ENCODE data around the gene ARPC5. TPM values are rescaled to one million over a fixed set of nuclear protein-coding genes. Genes with fewer than 3 reads are reported as not detected.
"Not testable (repeated sequence)": the region's sequence is repeated elsewhere in the genome, so short reads cannot be mapped to it uniquely, and the experiment has no call there.

ARPC5 gene
- total RNA-seq, 4 donors from 2014 or later, result 71.8 to 102 (median 78.7) TPM

DNA sequence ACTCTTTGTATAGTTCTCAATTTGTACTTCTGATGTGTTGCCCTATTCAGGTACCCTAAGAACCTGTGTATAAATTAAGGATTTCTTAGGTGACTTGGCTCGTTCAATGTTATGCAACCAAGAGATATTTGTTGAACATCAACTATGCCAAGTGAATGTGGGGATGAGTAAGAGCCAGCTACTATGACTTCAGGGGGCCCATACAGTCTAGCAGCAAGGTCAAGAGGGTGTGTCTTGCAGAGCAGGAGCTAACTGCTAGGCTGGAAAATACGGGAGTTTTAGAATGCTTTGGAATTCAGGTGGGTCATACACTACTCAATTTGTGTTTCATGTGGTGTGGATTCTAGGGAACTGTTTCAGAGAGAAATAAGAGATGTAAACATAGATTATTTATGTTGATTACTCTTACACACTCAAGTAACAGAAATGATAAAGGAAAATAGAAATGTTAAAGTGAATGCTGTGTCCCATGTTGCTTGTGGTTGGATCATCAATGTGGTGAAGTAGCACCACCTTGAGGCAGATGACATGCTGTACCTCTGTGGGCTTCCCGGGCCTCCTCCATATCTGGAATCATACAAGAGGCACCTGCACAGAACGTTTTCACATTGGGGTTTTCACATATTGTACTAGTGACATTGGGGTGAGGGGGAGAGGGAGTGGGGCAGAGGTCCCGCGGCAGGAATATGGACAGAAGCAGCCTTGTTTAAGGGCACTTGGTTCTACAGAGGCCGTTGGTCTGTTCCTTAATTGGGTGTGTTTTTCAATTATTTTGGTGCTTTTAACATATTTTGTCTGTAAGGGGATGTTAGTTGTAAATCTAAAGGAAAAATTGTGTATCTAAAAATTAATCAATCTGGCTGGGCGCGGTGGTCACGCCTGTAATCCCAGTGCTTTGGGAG lies 12.4 kb downstream of the ARPC5 start:
- H3K27ac ChIP-seq, result peak overlapping the region in 1 of 4 donors; percentile 55
- no peaks in the 10 kb centered on the region for H3K9me3 ChIP-seq
- DNase-seq (ENCODE audit: low spot score in 2 of 2), result peak in 1 of 2 donors; percentile 58
- TF ChIP-seq EP300 (IDR thresholded peaks at IDR 0.05) (peak in 1 of 2 donors; percentile 24), POLR2A (IDR thresholded peaks at IDR 0.05) (no peak)
- TF ChIP-seq, protein P1, sequence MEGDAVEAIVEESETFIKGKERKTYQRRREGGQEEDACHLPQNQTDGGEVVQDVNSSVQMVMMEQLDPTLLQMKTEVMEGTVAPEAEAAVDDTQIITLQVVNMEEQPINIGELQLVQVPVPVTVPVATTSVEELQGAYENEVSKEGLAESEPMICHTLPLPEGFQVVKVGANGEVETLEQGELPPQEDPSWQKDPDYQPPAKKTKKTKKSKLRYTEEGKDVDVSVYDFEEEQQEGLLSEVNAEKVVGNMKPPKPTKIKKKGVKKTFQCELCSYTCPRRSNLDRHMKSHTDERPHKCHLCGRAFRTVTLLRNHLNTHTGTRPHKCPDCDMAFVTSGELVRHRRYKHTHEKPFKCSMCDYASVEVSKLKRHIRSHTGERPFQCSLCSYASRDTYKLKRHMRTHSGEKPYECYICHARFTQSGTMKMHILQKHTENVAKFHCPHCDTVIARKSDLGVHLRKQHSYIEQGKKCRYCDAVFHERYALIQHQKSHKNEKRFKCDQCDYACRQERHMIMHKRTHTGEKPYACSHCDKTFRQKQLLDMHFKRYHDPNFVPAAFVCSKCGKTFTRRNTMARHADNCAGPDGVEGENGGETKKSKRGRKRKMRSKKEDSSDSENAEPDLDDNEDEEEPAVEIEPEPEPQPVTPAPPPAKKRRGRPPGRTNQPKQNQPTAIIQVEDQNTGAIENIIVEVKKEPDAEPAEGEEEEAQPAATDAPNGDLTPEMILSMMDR (IDR thresholded peaks at IDR 0.05), result peak; percentile 48 to 64 (median 50)
- H3K36me3 ChIP-seq, result peaks cover 0 to 24% (median 0%) of the 10 kb centered on the region in 3 donors
- no peak overlapping the region for H3K4me3 ChIP-seq
- H3K27me3 ChIP-seq, result no peaks in the 10 kb centered on the region
- peaks cover 0 to 41% (median 19%) of the 10 kb centered on the region in 4 donors for H3K4me1 ChIP-seq
- WGBS, 2 donors, result 47 to 49% methylated on average over 10 of the region's 10 CpGs

DNA sequence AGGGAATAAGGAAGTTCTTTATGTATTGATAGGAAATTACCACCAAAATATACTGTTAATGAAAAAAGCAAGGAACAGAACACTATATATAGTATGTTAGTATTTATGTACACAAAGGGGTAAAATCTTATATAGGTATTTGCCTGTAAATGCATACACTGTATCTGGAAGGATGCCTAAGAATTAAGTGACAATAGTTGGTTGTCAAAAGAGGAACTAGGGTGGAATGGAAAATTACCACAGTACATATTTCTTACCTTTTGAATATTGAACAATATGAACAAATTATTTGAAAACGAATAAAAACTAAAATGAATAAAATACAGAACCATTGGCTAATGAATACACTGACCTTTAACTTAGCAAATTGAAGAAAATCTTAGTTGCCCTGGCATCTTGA lies 13.6 kb downstream of the ARPC5 start:
- DNase-seq (ENCODE audit: low spot score in 2 of 2), result no peak
- Histone ChIP-seq H3K27me3 (no peaks in the 10 kb centered on the region), H3K9me3 (no peaks in the 10 kb centered on the region), H3K27ac (peak overlapping the region in 1 of 4 donors; percentile 16), H3K36me3 (peaks cover 0 to 23% (median 0%) of the 10 kb centered on the region in 3 donors), H3K4me3 (no peak overlapping the region), H3K4me1 (peaks cover 0 to 32% (median 15%) of the 10 kb centered on the region in 4 donors)
- TF ChIP-seq POLR2A (IDR thresholded peaks at IDR 0.05), result no peak
- TF ChIP-seq, protein P1 (IDR thresholded peaks at IDR 0.05), result no peak
- 58 to 74% methylated on average over 1 of the region's 1 CpG for WGBS, 2 donors

DNA sequence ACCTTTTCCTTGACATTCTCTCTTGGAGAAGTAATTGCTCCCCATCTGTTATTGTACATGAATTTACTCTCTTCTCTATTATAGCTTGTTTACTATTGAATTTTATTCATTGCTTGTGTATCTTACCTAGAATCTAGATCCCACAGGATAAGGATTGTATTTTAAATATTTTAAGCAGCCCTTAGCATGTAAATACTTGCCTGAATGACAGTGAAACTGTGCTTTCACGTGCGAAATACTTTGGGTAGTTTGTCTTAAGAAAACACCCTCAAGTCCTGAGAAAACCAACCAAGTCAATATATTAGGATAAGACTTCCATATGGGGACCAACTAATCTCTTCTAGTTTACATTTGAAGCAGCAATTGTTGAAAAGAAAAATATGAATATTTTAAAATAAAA lies 15.3 kb downstream of the ARPC5 start:
- peaks cover 0 to 18% (median 0%) of the 10 kb centered on the region in 3 donors for H3K36me3 ChIP-seq
- TF ChIP-seq EP300 (IDR thresholded peaks at IDR 0.05), result no peak
- TF ChIP-seq, protein P1 (IDR thresholded peaks at IDR 0.05), result no peak
- TF ChIP-seq POLR2A (IDR thresholded peaks at IDR 0.05), result no peak
- H3K27ac ChIP-seq, result no peak overlapping the region
- no peaks in the 10 kb centered on the region for H3K9me3 ChIP-seq
- no peaks in the 10 kb centered on the region for H3K27me3 ChIP-seq
- WGBS, 2 donors, result 68 to 70% methylated on average over 2 of the region's 2 CpGs
- DNase-seq (ENCODE audit: low spot score in 2 of 2), result no peak
- H3K4me1 ChIP-seq, result peaks cover 0 to 15% (median 2%) of the 10 kb centered on the region in 4 donors
- no peak overlapping the region for H3K4me3 ChIP-seq

GRCh38 chr1:183619781-183620180 lies 15.8 kb downstream of the ARPC5 start:
- Histone ChIP-seq H3K36me3 (peaks cover 0 to 12% (median 0%) of the 10 kb centered on the region in 3 donors), H3K27me3 (no peaks in the 10 kb centered on the region), H3K27ac (no peak overlapping the region), H3K4me3 (no peak overlapping the region), H3K4me1 (peaks cover 0 to 11% (median 2%) of the 10 kb centered on the region in 4 donors), H3K9me3 (no peaks in the 10 kb centered on the region)
- WGBS, 2 donors, result 75 to 87% methylated on average over 1 of the region's 1 CpG
- no peak for DNase-seq (ENCODE audit: low spot score in 2 of 2)
- no peak for TF ChIP-seq POLR2A (IDR thresholded peaks at IDR 0.05)
- TF ChIP-seq EP300 (IDR thresholded peaks at IDR 0.05), result no peak
- TF ChIP-seq, protein P1 (IDR thresholded peaks at IDR 0.05), result no peak

DNA sequence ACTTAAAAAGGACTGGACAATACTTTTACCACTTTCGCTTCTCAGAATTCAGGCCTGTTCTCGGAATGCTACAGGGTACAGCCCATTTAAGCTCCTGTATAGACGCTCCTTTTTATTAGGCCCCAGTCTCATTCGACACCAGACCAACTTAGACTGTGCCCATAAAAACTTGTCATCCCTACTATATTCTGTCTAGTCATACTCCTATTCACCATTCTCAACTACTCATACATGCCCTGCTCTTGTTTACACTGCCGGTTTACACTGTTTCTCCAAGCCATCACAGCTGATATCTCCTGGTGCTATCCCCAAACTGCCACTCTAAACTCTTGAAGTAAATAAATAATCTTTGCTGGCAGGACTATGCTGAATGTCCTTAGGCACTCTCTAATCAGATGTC lies 17.4 kb downstream of the ARPC5 start:
- not testable (repeated sequence) for DNase-seq (ENCODE audit: low spot score in 2 of 2); H3K9me3 ChIP-seq; H3K36me3 ChIP-seq; H3K4me3 ChIP-seq; H3K4me1 ChIP-seq; H3K27ac ChIP-seq; H3K27me3 ChIP-seq
- 83 to 87% methylated on average over 5 of the region's 5 CpGs for WGBS, 2 donors

GRCh38 chr1:183612975-183613374 lies 22.6 kb downstream of the ARPC5 start:
- not testable (repeated sequence) for H3K27me3 ChIP-seq; H3K9me3 ChIP-seq; H3K36me3 ChIP-seq; H3K27ac ChIP-seq; H3K4me3 ChIP-seq; DNase-seq (ENCODE audit: low spot score in 2 of 2)
- 96 to 100% methylated on average over 3 of the region's 3 CpGs for WGBS, 2 donors
- peaks cover 0 to 32% (median 14%) of the 10 kb centered on the region in 4 donors for H3K4me1 ChIP-seq

Data from tibial nerve (tissue), 4 donors.